Right atrium auricular region (tissue), 2 donors: ENCODE measurements around the gene AGAP1. TPM values are rescaled to one million over a fixed set of nuclear protein-coding genes. Genes with fewer than 3 reads are reported as not detected.

Experiments
- DNase-seq: peaks from one replicate; pipeline ENCODE4 v3.0.0-alpha.2; 2019; ENCODE audit warnings: low spot score
- H3K27ac ChIP-seq, 2 donors: fragments of 200-600 bp; sonication (generic); 1 replicate in 1 of 2; 2 replicates in 1 of 2; pipeline ENCODE4 v1.5.1; 2016 to 2019
- H3K27me3 ChIP-seq, 2 donors: fragments of 200-600 bp; sonication (generic); one replicate each; pipeline versions ENCODE4 v1.5.1 to v1.6.0; 2017 to 2019
- H3K36me3 ChIP-seq: fragments of 200-600 bp; sonication (generic); one replicate; pipeline ENCODE4 v1.5.1; 2016
- H3K4me1 ChIP-seq, 2 donors: fragments of 200-600 bp; sonication (generic); one replicate each; pipeline versions ENCODE4 v1.5.1 to v1.6.0; 2017 to 2019
- H3K4me3 ChIP-seq, 2 donors: fragments of 200-600 bp; sonication (generic); 1 replicate in 1 of 2; 2 replicates in 1 of 2; pipeline ENCODE4 v1.5.1; 2017 to 2019; ENCODE audit warnings: mild to moderate bottlenecking in 1 of 2, moderate library complexity in 1 of 2
- H3K9me3 ChIP-seq, 2 donors: fragments of 200-600 bp; sonication (generic); one replicate each; pipeline ENCODE4 v1.5.1; 2019
- total RNA-seq, 2 donors: library from RNA; depleted of rRNA; stranded (reverse); fragments of >200 nt; gene quantifications; one replicate each; pipeline ENCODE4 v1.1.0, GENCODE V29; 2016
- TF ChIP-seq, protein P1 (sequence below), 2 donors: fragments of 200-600 bp; sonication (generic); IDR thresholded peaks; one replicate each; pipeline ENCODE4 v1.5.1; 2019; ENCODE audit warnings: antibody characterized with exemption in 2 of 2

AGAP1 gene
- total RNA-seq, 2 donors from 2014 or later, result 11.6 to 17.2 TPM

- Histone ChIP-seq H3K27ac (no peak overlapping the region), H3K36me3 (no peaks in the 10 kb centered on the region), H3K9me3 (no peaks in the 10 kb centered on the region), H3K4me3 (no peak overlapping the region), H3K4me1 (no peaks in the 10 kb centered on the region), H3K27me3 (no peaks in the 10 kb centered on the region)
- DNase-seq, result no peak
- TF ChIP-seq, protein P1, sequence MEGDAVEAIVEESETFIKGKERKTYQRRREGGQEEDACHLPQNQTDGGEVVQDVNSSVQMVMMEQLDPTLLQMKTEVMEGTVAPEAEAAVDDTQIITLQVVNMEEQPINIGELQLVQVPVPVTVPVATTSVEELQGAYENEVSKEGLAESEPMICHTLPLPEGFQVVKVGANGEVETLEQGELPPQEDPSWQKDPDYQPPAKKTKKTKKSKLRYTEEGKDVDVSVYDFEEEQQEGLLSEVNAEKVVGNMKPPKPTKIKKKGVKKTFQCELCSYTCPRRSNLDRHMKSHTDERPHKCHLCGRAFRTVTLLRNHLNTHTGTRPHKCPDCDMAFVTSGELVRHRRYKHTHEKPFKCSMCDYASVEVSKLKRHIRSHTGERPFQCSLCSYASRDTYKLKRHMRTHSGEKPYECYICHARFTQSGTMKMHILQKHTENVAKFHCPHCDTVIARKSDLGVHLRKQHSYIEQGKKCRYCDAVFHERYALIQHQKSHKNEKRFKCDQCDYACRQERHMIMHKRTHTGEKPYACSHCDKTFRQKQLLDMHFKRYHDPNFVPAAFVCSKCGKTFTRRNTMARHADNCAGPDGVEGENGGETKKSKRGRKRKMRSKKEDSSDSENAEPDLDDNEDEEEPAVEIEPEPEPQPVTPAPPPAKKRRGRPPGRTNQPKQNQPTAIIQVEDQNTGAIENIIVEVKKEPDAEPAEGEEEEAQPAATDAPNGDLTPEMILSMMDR (IDR thresholded peaks at IDR 0.05), result no peak
Measured at GRCh38 chr2:235911633-235912233, 417.9 kb downstream of the AGAP1 start.

DNA sequence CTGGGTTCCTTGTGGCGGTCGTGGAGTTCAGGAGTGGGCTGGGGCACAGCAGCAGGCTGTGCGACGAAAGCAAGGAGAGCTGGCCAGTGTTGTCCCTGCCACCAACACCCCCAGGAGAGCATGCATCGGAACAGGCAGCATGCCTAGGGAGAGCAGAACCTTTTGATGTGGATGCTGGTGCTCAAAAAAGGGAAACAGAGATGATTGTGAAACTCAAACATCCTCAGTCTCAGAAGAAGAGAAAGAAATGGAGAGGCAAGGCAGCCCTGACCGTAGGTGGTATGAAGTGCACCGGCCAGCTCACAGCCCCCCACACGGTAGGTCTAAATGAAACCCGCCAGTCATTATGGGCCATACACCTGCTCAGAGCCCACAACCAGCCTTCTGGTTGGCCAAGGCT is 420.9 kb downstream of the AGAP1 start:
- H3K27ac ChIP-seq, result no peak overlapping the region
- H3K9me3 ChIP-seq, result no peaks in the 10 kb centered on the region
- no peaks in the 10 kb centered on the region for H3K27me3 ChIP-seq
- TF ChIP-seq, protein P1 (IDR thresholded peaks at IDR 0.05), result no peak
- no peak overlapping the region for H3K4me3 ChIP-seq
- no peaks in the 10 kb centered on the region for H3K4me1 ChIP-seq
- DNase-seq, result no peak
- H3K36me3 ChIP-seq, result no peaks in the 10 kb centered on the region

DNA sequence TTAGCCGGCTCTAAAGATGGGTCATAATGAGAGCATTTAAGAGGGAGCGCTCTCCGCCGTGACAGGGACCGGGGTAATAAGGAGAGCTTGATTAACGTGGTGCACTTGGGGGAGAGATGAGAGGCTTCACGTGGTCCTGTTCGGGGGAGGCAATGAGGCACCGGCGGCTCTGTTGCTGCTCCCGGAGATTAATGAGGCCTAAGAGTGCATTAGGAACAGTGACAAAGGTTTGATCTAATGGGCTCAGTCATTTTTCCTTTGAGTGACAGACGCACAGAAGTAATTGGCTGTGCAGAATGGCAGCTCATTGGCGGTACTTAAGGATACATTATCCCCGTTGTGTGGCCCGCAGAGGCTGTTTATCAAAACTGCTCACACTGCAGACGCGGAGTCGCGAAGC is 423.7 kb downstream of the AGAP1 start:
- no peaks in the 10 kb centered on the region for H3K4me1 ChIP-seq
- H3K27ac ChIP-seq, result no peak overlapping the region
- H3K4me3 ChIP-seq, result no peak overlapping the region
- DNase-seq, result no peak
- no peaks in the 10 kb centered on the region for H3K27me3 ChIP-seq
- H3K9me3 ChIP-seq, result no peaks in the 10 kb centered on the region
- TF ChIP-seq, protein P1 (IDR thresholded peaks at IDR 0.05), result no peak
- H3K36me3 ChIP-seq, result no peaks in the 10 kb centered on the region

DNA sequence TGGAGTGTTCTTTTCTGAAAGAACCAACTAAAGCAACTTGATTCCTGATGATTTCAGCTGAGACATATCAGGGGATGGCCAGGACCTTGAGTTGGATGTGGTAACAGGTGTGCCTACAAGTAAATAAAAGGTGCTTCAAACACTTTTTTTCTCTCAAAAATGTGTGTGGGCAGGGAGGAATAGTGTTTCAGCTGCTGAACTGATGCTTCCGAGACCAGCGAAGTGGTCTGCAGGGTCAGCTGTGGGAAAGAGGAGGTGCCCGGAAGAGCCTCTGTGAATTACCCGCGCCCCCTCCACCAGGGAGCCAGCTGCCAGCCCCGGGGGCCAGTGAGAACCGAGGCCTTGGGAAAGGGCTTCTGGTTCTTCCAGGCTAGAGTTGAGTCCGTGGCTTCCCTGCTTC is 425.0 kb downstream of the AGAP1 start:
- H3K4me1 ChIP-seq, result no peaks in the 10 kb centered on the region
- no peaks in the 10 kb centered on the region for H3K27me3 ChIP-seq
- DNase-seq, result no peak
- H3K36me3 ChIP-seq, result no peaks in the 10 kb centered on the region
- H3K9me3 ChIP-seq, result no peaks in the 10 kb centered on the region
- TF ChIP-seq, protein P1 (IDR thresholded peaks at IDR 0.05), result no peak
- no peak overlapping the region for H3K4me3 ChIP-seq
- no peak overlapping the region for H3K27ac ChIP-seq

DNA sequence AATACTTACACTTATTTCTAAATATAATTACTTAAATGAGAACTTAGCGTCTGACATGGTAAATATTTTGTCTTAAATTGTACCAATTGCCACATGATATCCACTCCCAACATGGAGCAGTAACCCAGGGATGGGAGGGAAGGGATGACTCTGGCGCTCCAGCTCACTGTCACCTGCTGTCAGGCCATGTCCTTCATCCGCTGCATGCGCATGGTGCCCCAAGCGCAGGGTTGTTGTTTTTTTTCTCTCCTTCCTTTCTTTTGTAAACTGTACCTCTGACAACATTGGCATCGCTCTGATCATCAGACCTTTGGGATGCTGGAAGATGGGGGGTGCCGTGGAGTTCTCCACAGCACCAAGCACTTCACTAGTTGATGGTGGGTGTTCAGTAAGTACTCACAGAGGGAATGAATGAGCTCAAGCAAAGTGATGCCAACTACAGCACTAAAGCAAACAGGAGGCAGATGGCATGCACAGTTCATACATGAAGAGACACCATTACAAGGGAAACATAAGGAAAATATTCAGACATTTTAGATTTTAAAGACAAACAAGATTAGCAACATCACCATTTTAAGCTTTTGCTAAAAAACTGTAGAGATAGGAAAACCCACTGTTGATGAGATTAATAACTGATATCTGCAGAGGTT is 426.5 kb downstream of the AGAP1 start:
- H3K4me1 ChIP-seq, result no peaks in the 10 kb centered on the region
- H3K36me3 ChIP-seq, result no peaks in the 10 kb centered on the region
- no peak overlapping the region for H3K27ac ChIP-seq
- no peak for DNase-seq
- H3K27me3 ChIP-seq, result no peaks in the 10 kb centered on the region
- TF ChIP-seq, protein P1 (IDR thresholded peaks at IDR 0.05), result no peak
- no peak overlapping the region for H3K4me3 ChIP-seq
- no peaks in the 10 kb centered on the region for H3K9me3 ChIP-seq
